HG03571 (cell line): ENCODE measurements around the gene P2RX6.
"Not testable (repeated sequence)": the region's sequence is repeated elsewhere in the genome, so short reads cannot be mapped to it uniquely, and the experiment has no call there.

Source experiments
- ATAC-seq: cut with Tn5 transposase; IDR thresholded peaks from one replicate; pipeline ENCODE4 v1.9.1; 2021; ENCODE audit not compliant: unreplicated experiment

The P2RX6 gene

GRCh38 chr22:21014726-21015465 is at the start of gene P2RX6:
P2RX6 (plus strand) TSS chr22:21015165; CDS start chr22:21015175, 10 bp downstream.
- no peak for ATAC-seq

- no peak for ATAC-seq
Observed at GRCh38 chr22:20965888-20966855, 48.8 kb upstream of the P2RX6 start.

GRCh38 chr22:20966883-20967696 is 47.9 kb upstream of the P2RX6 start, which contains the start of gene AIFM3:
AIFM3 (plus strand) TSS chr22:20967255; CDS start chr22:20967945, 690 bp downstream.
- ATAC-seq, result no peak

- no peak for ATAC-seq
Observed at GRCh38 chr22:20967697-20968211, 47.2 kb upstream of the P2RX6 start.

GRCh38 chr22:20968281-20968977 is 46.5 kb upstream of the P2RX6 start:
- no peak for ATAC-seq

GRCh38 chr22:20970939-20971657 is 43.9 kb upstream of the P2RX6 start:
- ATAC-seq, result no peak

GRCh38 chr22:20972014-20972694 is 42.8 kb upstream of the P2RX6 start:
- not testable (repeated sequence) for ATAC-seq

GRCh38 chr22:20972933-20973577 is 41.9 kb upstream of the P2RX6 start:
- no peak for ATAC-seq

GRCh38 chr22:20973634-20974286 is 41.2 kb upstream of the P2RX6 start:
- no peak for ATAC-seq

- no peak for ATAC-seq
Observed at GRCh38 chr22:20974336-20974955, 40.5 kb upstream of the P2RX6 start.

- ATAC-seq, result no peak
Observed at GRCh38 chr22:20975541-20976290, 39.2 kb upstream of the P2RX6 start.

- no peak for ATAC-seq
Observed at GRCh38 chr22:20976291-20976877, 38.6 kb upstream of the P2RX6 start.

- ATAC-seq, result no peak
Observed at GRCh38 chr22:20977019-20977418, 37.9 kb upstream of the P2RX6 start.

- ATAC-seq, result no peak
Observed at GRCh38 chr22:20977516-20978170, 37.3 kb upstream of the P2RX6 start.

GRCh38 chr22:20978419-20978818 is 36.5 kb upstream of the P2RX6 start:
- no peak for ATAC-seq
